Measurements from ENCODE around the gene SGCA. TPM values are rescaled to one million over a fixed set of nuclear protein-coding genes. Genes with fewer than 3 reads are reported as not detected.

SGCA gene
- total and polyA plus RNA-seq, 2 of the 13 experiments (the other 11 are each of a cell fraction or from before 2014, with no cell fraction given) = not detected

GRCh38 chr17:50177983-50178834 is 12.4 kb downstream of the SGCA start (continued):
- peak; percentile 90; the same call in 1 of the 2 replicates for TF ChIP-seq ZNF292 (CRISPR knock-in tag; IDR thresholded peaks at IDR 0.05; ENCODE audit: borderline replicate concordance, low read depth)
- TF ChIP-seq HOXA5 (CRISPR knock-in tag; IDR thresholded peaks at IDR 0.05) = peak; percentile 18; the same call in 1 of the 2 replicates
- no peak for TF ChIP-seq E2F5 (CRISPR knock-in tag; conservative IDR thresholded peaks at IDR 0.05)
- peak; percentile 56; the same call in 1 of the 2 replicates for TF ChIP-seq ZSCAN25 (CRISPR knock-in tag; IDR thresholded peaks at IDR 0.05)
- TF ChIP-seq TMF1 (CRISPR knock-in tag; IDR thresholded peaks at IDR 0.05; ENCODE audit: low read depth) = no peak
- no peak for TF ChIP-seq ATF2 (CRISPR knock-in tag; IDR thresholded peaks at IDR 0.05)
- TF ChIP-seq MNT (IDR thresholded peaks at IDR 0.05) = peak; percentile 65
- peak; percentile 42; the same call in 1 of the 2 replicates for TF ChIP-seq PHF20 (CRISPR knock-in tag; IDR thresholded peaks at IDR 0.05)
- no peak for TF ChIP-seq ZNF589 (CRISPR knock-in tag; conservative IDR thresholded peaks at IDR 0.05)
- TF ChIP-seq ZBTB2 (CRISPR knock-in tag; IDR thresholded peaks at IDR 0.05; ENCODE audit: low read depth) = no peak
- 0 out of 2 replicates have a peak, but pooled peaks have one; percentile 59 for TF ChIP-seq ZNF580 (CRISPR knock-in tag; IDR thresholded peaks at IDR 0.05; ENCODE audit: borderline replicate concordance, low read depth)
- TF ChIP-seq ZNF687 (CRISPR knock-in tag; IDR thresholded peaks at IDR 0.05) = peak; percentile 95
- peak; percentile 68; the same call in 1 of the 2 replicates for TF ChIP-seq ERF (CRISPR knock-in tag; IDR thresholded peaks at IDR 0.05)
- no peak for TF ChIP-seq ZNF432 (CRISPR knock-in tag; IDR thresholded peaks at IDR 0.05; ENCODE audit: borderline replicate concordance)
- TF ChIP-seq ZNF576 (CRISPR knock-in tag; IDR thresholded peaks at IDR 0.05) = no peak
- no peak for TF ChIP-seq SATB2 (CRISPR knock-in tag; IDR thresholded peaks at IDR 0.05)
- TF ChIP-seq POLR2G (IDR thresholded peaks at IDR 0.05; ENCODE audit: low read depth, low read length) = peak; percentile 45
